ENCODE measurements around the gene TSGA10IP.

- TF ChIP-seq EZH2 (IDR thresholded peaks at IDR 0.05; ENCODE audit: insufficient read depth, poor library complexity, severe bottlenecking) (no peak), EZH2phosphoT487 (IDR thresholded peaks at IDR 0.05; ENCODE audit: insufficient read depth, low read depth) (no peak)
Observed at GRCh38 chr11:66001942-66002647, 56.8 kb downstream of the TSGA10IP start, which contains the start of the genes BANF1 and EIF1AD.

Measured in GM23248 (cell line).